Omental fat pad (tissue), 4 donors: Measurements from ENCODE around the gene SF1. TPM values are rescaled to one million over a fixed set of nuclear protein-coding genes. Genes with fewer than 3 reads are reported as not detected.

Source experiments
- ATAC-seq: fragments of 150-250 bp; one replicate; pipeline ENCODE4 v1.9.1; 2016; ENCODE audit warnings: mild to moderate bottlenecking, moderate library complexity; ENCODE audit not compliant: low FRiP score
- DNase-seq: peaks from one replicate; pipeline ENCODE4 v3.0.0-alpha.2; 2019; ENCODE audit warnings: low spot score
- CTCF ChIP-seq, 3 donors: fragments of 450-650 bp; IDR thresholded peaks; one replicate each; pipeline ENCODE4 v1.5.1; 2016 to 2017; ENCODE audit warnings: antibody characterized with exemption in 3 of 3, mild to moderate bottlenecking in 3 of 3, moderate library complexity in 2 of 3
- total RNA-seq, 4 donors: library from RNA; depleted of rRNA; stranded (reverse); fragments of >200 nt; gene quantifications; one replicate each; pipeline ENCODE4 v1.1.0, GENCODE V29; 2016

Gene SF1
- total RNA-seq, 4 donors from 2014 or later = 209 to 411 (median 320) TPM

DNA sequence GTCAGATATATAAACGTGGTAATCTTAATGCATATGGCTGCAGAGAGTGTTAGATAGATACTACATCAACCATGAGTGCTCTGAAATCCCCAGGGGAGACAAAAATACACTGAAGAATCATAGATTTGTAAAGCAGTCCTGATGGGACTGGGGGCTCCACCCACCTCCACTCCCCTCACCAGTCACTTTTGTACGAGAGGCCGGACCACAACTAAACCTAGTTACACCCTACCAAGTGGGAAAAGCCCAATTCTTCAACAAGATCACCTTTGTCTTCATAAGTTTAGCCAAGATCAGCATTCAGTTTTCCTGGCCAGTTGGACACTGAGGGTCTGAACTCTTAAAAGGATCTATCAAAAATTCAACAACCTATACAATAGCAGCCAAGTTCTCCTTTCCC, 1.5 kb downstream of the SF1 start:
- no peak for ATAC-seq
- DNase-seq = no peak

GRCh38 chr11:64776425-64776824, 1.9 kb downstream of the SF1 start:
- no peak for ATAC-seq
- DNase-seq = no peak
- TF ChIP-seq CTCF (IDR thresholded peaks at IDR 0.05) = no peak

More for the DNA sequence above, 1.5 kb downstream of the SF1 start:
- no peak for TF ChIP-seq CTCF (IDR thresholded peaks at IDR 0.05)

- TF ChIP-seq CTCF (IDR thresholded peaks at IDR 0.05) = no peak
- ATAC-seq = no peak
- DNase-seq = no peak
Observed at GRCh38 chr11:64774144-64774543, 4.2 kb downstream of the SF1 start.

DNA sequence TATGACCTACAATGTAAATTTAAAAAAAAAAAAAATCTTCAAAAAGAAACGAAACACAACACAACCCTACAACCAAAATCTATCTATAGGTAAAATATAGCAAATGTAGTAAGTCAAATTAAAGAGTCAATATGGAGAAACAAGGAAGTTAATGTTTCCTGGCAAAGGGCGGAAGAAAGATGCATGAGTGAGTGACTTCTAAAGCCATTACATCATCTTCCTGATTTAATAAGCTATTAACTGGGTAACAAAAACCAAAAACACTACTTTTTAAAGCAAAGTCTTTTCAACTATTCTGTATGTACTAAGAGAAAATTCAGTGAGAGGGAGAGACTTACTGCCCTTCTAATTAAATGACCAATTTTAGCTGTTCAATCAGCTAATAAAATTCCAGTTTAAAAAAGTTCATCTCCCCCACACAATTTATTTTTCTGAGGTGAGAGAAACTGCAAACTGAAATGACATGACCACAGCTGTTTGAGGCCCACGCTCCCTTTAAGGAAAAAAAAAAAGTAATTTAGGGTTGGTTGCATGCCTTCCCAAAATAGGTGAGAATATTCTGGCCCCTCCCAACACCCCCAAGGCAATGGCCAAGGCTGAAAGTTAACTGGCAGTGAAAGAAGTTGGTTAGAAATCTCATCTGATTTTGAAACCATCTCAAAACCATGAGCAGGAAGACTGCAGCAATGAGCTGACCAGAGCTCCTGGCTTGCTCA, 5.9 kb downstream of the SF1 start:
- ATAC-seq = no peak
- no peak for TF ChIP-seq CTCF (IDR thresholded peaks at IDR 0.05)
- DNase-seq = no peak

GRCh38 chr11:64771861-64772260, 6.5 kb downstream of the SF1 start:
- no peak for ATAC-seq
- TF ChIP-seq CTCF (IDR thresholded peaks at IDR 0.05) = no peak

GRCh38 chr11:64770120-64770519, 8.2 kb downstream of the SF1 start:
- DNase-seq = no peak
- no peak for ATAC-seq
- no peak for TF ChIP-seq CTCF (IDR thresholded peaks at IDR 0.05)

More at GRCh38 chr11:64771861-64772260, 6.5 kb downstream of the SF1 start:
- DNase-seq = no peak

- ATAC-seq = no peak
Observed at GRCh38 chr11:64769283-64769682, 9.1 kb downstream of the SF1 start.

More at GRCh38 chr11:64769283-64769682, 9.1 kb downstream of the SF1 start:
- DNase-seq = no peak
- TF ChIP-seq CTCF (IDR thresholded peaks at IDR 0.05) = no peak
